ENCODE data around the gene ACCS.

Gene ACCS

GRCh38 chr11:44113018-44113417 lies 46.9 kb downstream of the ACCS start:
- CTCF ChIA-PET = interaction anchor here (2.3 kb wide), 1 partner anchor 18 kb away, joined by 6 read pairs; no protein-coding TSS in a partner anchor
- POLR2A ChIA-PET = no interaction called here
- Histone ChIP-seq H3K4me3 (ENCODE audit: low read depth, low read length) (no peak overlapping the region), H3K27ac (ENCODE audit: extremely low read depth, low read depth, low read length) (no peak overlapping the region), H3K9me3 (ENCODE audit: control insufficient read depth, insufficient read depth, low read depth, low read length) (no peaks in the 10 kb centered on the region), H3K4me1 (ENCODE audit: control insufficient read depth, insufficient read depth, low read length) (no peaks in the 10 kb centered on the region), H3K36me3 (ENCODE audit: control insufficient read depth in 2 of 2, insufficient read depth in 1 of 2, low read length in 2 of 2) (peaks cover 0 to 81% of the 10 kb centered on the region in 2 experiments; a peak in 2 of 3 replicates)
- TF ChIP-seq PRDM2 (tag by site-specific recombination; IDR thresholded peaks at IDR 0.05; ENCODE audit: borderline replicate concordance) (no peak), ZNF175 (tag by site-specific recombination; IDR thresholded peaks at IDR 0.05) (no peak), ZSCAN18 (tag by site-specific recombination; IDR thresholded peaks at IDR 0.05) (no peak), PRDM1 (tag by site-specific recombination; IDR thresholded peaks at IDR 0.05) (no peak), ZBTB7A (tag by site-specific recombination; IDR thresholded peaks at IDR 0.05; ENCODE audit: low read depth) (no peak), ZNF292 (tag by site-specific recombination; IDR thresholded peaks at IDR 0.05; ENCODE audit: borderline replicate concordance, low read depth) (no peak), ZNF140 (tag by site-specific recombination; IDR thresholded peaks at IDR 0.05) (no peak), ZNF792 (tag by site-specific recombination; IDR thresholded peaks at IDR 0.05) (no peak), ZNF121 (tag by site-specific recombination; IDR thresholded peaks at IDR 0.05) (no peak)

- TF ChIP-seq ZNF223 (tag by site-specific recombination; IDR thresholded peaks at IDR 0.05) (no peak), ZNF549 (tag by site-specific recombination; IDR thresholded peaks at IDR 0.05) (no peak), ZBTB7A (tag by site-specific recombination; IDR thresholded peaks at IDR 0.05; ENCODE audit: low read depth) (no peak), ZNF585B (tag by site-specific recombination; IDR thresholded peaks at IDR 0.05) (no peak), ZNF658 (tag by site-specific recombination; IDR thresholded peaks at IDR 0.05) (no peak), ZNF777 (tag by site-specific recombination; IDR thresholded peaks at IDR 0.05; ENCODE audit: borderline replicate concordance) (no peak)
- no peak overlapping the region for H3K4me3 ChIP-seq (ENCODE audit: low read depth, low read length)
- H3K36me3 ChIP-seq (ENCODE audit: control insufficient read depth in 2 of 2, insufficient read depth in 1 of 2, low read length in 2 of 2) = peaks cover 0 to 77% of the 10 kb centered on the region in 2 experiments; a peak in 2 of 3 replicates
- ChIA-PET CTCF (interaction anchor here (2.3 kb wide), 1 partner anchor 19 kb away, joined by 6 read pairs; no protein-coding TSS in a partner anchor), POLR2A (no interaction called here)
- H3K4me1 ChIP-seq (ENCODE audit: control insufficient read depth, insufficient read depth, low read length) = no peaks in the 10 kb centered on the region
- no peak overlapping the region for H3K27ac ChIP-seq (ENCODE audit: extremely low read depth, low read depth, low read length)
- no peaks in the 10 kb centered on the region for H3K9me3 ChIP-seq (ENCODE audit: control insufficient read depth, insufficient read depth, low read depth, low read length)
Observed at GRCh38 chr11:44113572-44113971, 47.5 kb downstream of the ACCS start.

Measured in HEK293 (cell line).